Measurements from ENCODE around the gene CLBA1. TPM values are rescaled to one million over a fixed set of nuclear protein-coding genes. Genes with fewer than 3 reads are reported as not detected.
A peak's percentile ranks its signal among the peaks of the same experiment; 100 is the strongest.

Gene CLBA1
- total RNA-seq, 1 experiment from 2014 or later, result 3.0 TPM

- TSS peak; percentile 27 for BruUV-seq (replicated peaks)
- Mint-ChIP-seq H3K36me3 (ENCODE audit: insufficient read depth, unreplicated experiment) (peaks cover 4% of the 10 kb centered on the region), H3K27me3 (ENCODE audit: insufficient read depth, unreplicated experiment) (no peaks in the 10 kb centered on the region), H3K4me1 (ENCODE audit: low read depth, unreplicated experiment) (no peaks in the 10 kb centered on the region), H3K27ac (ENCODE audit: unreplicated experiment) (no peak overlapping the region), H3K4me3 (ENCODE audit: unreplicated experiment) (peak overlapping the region; percentile 66), H3K9me3 (ENCODE audit: unreplicated experiment) (no peaks in the 10 kb centered on the region)
- no peaks in the 10 kb centered on the region for H3K9me3 ChIP-seq
- ChIA-PET CTCF (no interaction called here), POLR2A (no interaction called here)
- no peak for DNase-seq
- no peak for TF ChIP-seq CTCF (IDR thresholded peaks at IDR 0.05; ENCODE audit: insufficient read depth in 1 of 2, low read depth in 1 of 2, low read length in 1 of 2, severe bottlenecking in 1 of 2, unreplicated experiment in 1 of 2)
- intact Hi-C loops (cut with micrococcal nuclease; ENCODE audit: unreplicated experiment), result no loop called here
- peak overlapping the region; percentile 62 for H3K4me3 ChIP-seq (ENCODE audit: low read depth, low read length)
- H3K27me3 ChIP-seq (replicated peaks; ENCODE audit: control insufficient read depth, insufficient read depth, low read length), result no peaks in the 10 kb centered on the region
- no peaks in the 10 kb centered on the region for H3K36me3 ChIP-seq (ENCODE audit: control insufficient read depth, insufficient read depth, low read length)
- 0 out of 2 replicates have a peak, but pooled peaks cover 3% of the 10 kb centered on the region for H3K4me1 ChIP-seq
These were observed 1.0 kb downstream of the CLBA1 start for GRCh38 chr14:104986487-104987164.

DNA sequence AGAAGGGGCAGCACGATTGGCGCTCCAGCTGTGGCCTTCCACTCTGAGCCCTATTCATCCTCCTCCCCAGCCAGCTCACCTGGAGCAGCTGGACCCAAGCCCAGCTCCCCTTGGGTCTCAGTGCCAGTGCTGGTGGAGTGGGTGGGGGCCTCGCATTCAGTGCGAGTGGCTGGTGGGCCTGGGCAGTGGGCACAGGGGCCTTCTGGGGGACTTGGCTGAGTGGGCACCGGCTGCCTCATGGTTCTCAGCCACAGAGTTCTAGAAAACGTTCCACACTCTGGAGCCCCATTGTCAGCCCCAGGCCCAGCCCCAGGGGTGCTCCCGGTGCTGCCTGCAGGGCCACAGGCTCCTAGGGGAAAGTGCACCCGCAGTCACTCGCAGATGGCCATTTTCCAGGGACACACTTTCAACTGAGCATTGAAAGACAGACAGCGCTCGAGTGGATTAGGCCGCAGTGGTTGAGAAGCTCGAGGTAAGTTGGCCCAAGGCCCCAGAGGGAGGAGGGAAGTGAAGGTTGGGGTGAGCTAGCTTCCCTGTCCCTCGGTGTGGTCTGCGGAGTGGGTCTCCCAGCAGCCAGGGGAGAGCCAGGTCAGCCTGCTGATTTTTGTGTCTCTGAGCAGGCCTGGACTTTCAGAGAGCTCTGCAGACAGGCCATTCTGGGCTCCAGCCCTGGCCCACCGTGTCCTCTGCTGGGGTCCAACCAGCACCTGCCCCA lies 3.8 kb downstream of the CLBA1 start:
- TF ChIP-seq CTCF (IDR thresholded peaks at IDR 0.05; ENCODE audit: insufficient read depth in 1 of 2, low read depth in 1 of 2, low read length in 1 of 2, severe bottlenecking in 1 of 2, unreplicated experiment in 1 of 2), result no peak
- Histone ChIP-seq H3K4me1 (0 out of 2 replicates have a peak, but pooled peaks cover 3% of the 10 kb centered on the region), H3K27me3 (replicated peaks; ENCODE audit: control insufficient read depth, insufficient read depth, low read length) (no peaks in the 10 kb centered on the region), H3K4me3 (ENCODE audit: low read depth, low read length) (no peak overlapping the region), H3K9me3 (no peaks in the 10 kb centered on the region), H3K36me3 (ENCODE audit: control insufficient read depth, insufficient read depth, low read length) (no peaks in the 10 kb centered on the region)
- intact Hi-C loops (cut with micrococcal nuclease; ENCODE audit: unreplicated experiment), result no loop called here
- H3K27me3 Mint-ChIP-seq (ENCODE audit: insufficient read depth, unreplicated experiment), result no peaks in the 10 kb centered on the region
- no peak overlapping the region for H3K4me3 Mint-ChIP-seq (ENCODE audit: unreplicated experiment)
- BruUV-seq (replicated peaks), result no TSS peak
- no peak overlapping the region for H3K27ac Mint-ChIP-seq (ENCODE audit: unreplicated experiment)
- ChIA-PET POLR2A (no interaction called here), CTCF (interaction anchor here (0.5 kb wide), 1 partner anchor 239 kb away, joined by 3 read pairs; no protein-coding TSS in a partner anchor)
- H3K9me3 Mint-ChIP-seq (ENCODE audit: unreplicated experiment), result no peaks in the 10 kb centered on the region
- DNase-seq, result no peak
- peaks cover 19% of the 10 kb centered on the region for H3K36me3 Mint-ChIP-seq (ENCODE audit: insufficient read depth, unreplicated experiment)
- no peaks in the 10 kb centered on the region for H3K4me1 Mint-ChIP-seq (ENCODE audit: low read depth, unreplicated experiment)

GRCh38 chr14:104989951-104990303 lies 4.3 kb downstream of the CLBA1 start:
- H3K36me3 Mint-ChIP-seq (ENCODE audit: insufficient read depth, unreplicated experiment), result peaks cover 19% of the 10 kb centered on the region
- H3K27me3 Mint-ChIP-seq (ENCODE audit: insufficient read depth, unreplicated experiment), result no peaks in the 10 kb centered on the region
- no peak overlapping the region for H3K27ac Mint-ChIP-seq (ENCODE audit: unreplicated experiment)
- H3K4me1 Mint-ChIP-seq (ENCODE audit: low read depth, unreplicated experiment), result no peaks in the 10 kb centered on the region
- no peaks in the 10 kb centered on the region for H3K27me3 ChIP-seq (replicated peaks; ENCODE audit: control insufficient read depth, insufficient read depth, low read length)
- 0 out of 2 replicates have a peak, but pooled peaks cover 3% of the 10 kb centered on the region for H3K4me1 ChIP-seq
- no peak overlapping the region for H3K4me3 ChIP-seq (ENCODE audit: low read depth, low read length)
- H3K9me3 Mint-ChIP-seq (ENCODE audit: unreplicated experiment), result no peaks in the 10 kb centered on the region
- no peaks in the 10 kb centered on the region for H3K9me3 ChIP-seq
- no peak for DNase-seq
- ChIA-PET CTCF (interaction anchor here (0.5 kb wide), 1 partner anchor 239 kb away, joined by 3 read pairs; no protein-coding TSS in a partner anchor), POLR2A (no interaction called here)
- intact Hi-C loops (cut with micrococcal nuclease; ENCODE audit: unreplicated experiment), result no loop called here
- no peaks in the 10 kb centered on the region for H3K36me3 ChIP-seq (ENCODE audit: control insufficient read depth, insufficient read depth, low read length)
- no peak overlapping the region for H3K4me3 Mint-ChIP-seq (ENCODE audit: unreplicated experiment)
- no peak for TF ChIP-seq CTCF (IDR thresholded peaks at IDR 0.05; ENCODE audit: insufficient read depth in 1 of 2, low read depth in 1 of 2, low read length in 1 of 2, severe bottlenecking in 1 of 2, unreplicated experiment in 1 of 2)
- BruUV-seq (replicated peaks), result no TSS peak

Measured in Caco-2 (cell line).